ENCODE data around the gene SPSB3. TPM values are rescaled to one million over a fixed set of nuclear protein-coding genes. Genes with fewer than 3 reads are reported as not detected.

Gene SPSB3
- total and polyA plus RNA-seq, 9 of the 15 experiments (the other 6 are each of a cell fraction or from before 2014, with no cell fraction given) = 0.39 to 37.4 (median 7.1) TPM

DNA sequence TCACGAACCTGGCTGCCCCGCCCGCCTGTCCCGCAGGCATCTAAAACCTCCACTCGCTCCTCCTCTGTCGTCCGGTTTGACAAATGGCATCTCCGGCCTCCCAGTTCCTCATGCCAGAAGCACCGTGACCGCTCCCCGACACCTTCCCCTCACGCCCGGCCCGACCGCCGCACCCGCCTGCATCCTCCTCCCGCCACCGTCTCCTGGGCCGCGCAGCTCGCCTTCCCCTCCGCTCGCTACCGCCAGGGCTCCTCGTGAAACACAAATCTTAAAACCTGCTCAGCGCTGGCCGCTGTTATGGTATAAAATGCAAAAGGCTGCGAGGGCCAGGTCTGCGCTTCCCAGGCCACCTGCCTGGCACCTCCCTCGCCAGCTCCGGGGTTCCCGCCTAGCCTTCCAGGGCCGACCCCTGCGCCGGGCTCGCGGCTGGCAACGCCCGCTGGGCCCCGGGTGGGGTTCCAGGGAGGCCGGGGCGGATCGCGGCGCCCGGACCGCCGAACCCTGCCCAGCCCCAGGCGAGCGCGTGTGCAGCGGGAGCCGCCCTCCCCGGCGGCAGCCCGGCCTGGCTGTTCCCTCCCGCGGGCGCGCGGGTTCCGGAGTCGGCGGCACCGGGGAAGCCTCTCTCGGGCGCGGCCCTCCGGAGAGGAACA is 488 bp downstream of the SPSB3 start (continued):
- TF ChIP-seq, protein P1, sequence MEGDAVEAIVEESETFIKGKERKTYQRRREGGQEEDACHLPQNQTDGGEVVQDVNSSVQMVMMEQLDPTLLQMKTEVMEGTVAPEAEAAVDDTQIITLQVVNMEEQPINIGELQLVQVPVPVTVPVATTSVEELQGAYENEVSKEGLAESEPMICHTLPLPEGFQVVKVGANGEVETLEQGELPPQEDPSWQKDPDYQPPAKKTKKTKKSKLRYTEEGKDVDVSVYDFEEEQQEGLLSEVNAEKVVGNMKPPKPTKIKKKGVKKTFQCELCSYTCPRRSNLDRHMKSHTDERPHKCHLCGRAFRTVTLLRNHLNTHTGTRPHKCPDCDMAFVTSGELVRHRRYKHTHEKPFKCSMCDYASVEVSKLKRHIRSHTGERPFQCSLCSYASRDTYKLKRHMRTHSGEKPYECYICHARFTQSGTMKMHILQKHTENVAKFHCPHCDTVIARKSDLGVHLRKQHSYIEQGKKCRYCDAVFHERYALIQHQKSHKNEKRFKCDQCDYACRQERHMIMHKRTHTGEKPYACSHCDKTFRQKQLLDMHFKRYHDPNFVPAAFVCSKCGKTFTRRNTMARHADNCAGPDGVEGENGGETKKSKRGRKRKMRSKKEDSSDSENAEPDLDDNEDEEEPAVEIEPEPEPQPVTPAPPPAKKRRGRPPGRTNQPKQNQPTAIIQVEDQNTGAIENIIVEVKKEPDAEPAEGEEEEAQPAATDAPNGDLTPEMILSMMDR (IDR thresholded peaks at IDR 0.05 in 2 of 3, conservative IDR thresholded peaks at IDR 0.05 in 1 of 3; ENCODE audit: insufficient read depth in 2 of 3, low read depth in 1 of 3, low read length in 3 of 3) = 0 out of 6 replicates have a peak, but pooled peaks of 1 of the 3 experiments have one; percentile 17
- TF ChIP-seq MCM2 (IDR thresholded peaks at IDR 0.05; ENCODE audit: low read depth) (no peak), SIN3B (IDR thresholded peaks at IDR 0.05; ENCODE audit: low read depth) (peak; percentile 86), GTF2A2 (tag; IDR thresholded peaks at IDR 0.05) (no peak), TBP (optimal IDR thresholded peaks at IDR 0.05; ENCODE audit: low read depth, low read length) (no peak)
- TF ChIP-seq, protein P2, sequence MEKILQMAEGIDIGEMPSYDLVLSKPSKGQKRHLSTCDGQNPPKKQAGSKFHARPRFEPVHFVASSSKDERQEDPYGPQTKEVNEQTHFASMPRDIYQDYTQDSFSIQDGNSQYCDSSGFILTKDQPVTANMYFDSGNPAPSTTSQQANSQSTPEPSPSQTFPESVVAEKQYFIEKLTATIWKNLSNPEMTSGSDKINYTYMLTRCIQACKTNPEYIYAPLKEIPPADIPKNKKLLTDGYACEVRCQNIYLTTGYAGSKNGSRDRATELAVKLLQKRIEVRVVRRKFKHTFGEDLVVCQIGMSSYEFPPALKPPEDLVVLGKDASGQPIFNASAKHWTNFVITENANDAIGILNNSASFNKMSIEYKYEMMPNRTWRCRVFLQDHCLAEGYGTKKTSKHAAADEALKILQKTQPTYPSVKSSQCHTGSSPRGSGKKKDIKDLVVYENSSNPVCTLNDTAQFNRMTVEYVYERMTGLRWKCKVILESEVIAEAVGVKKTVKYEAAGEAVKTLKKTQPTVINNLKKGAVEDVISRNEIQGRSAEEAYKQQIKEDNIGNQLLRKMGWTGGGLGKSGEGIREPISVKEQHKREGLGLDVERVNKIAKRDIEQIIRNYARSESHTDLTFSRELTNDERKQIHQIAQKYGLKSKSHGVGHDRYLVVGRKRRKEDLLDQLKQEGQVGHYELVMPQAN (IDR thresholded peaks at IDR 0.05; ENCODE audit: borderline replicate concordance) = peak; percentile 61; the same call in 1 of the 2 replicates
- TF ChIP-seq, protein P3, sequence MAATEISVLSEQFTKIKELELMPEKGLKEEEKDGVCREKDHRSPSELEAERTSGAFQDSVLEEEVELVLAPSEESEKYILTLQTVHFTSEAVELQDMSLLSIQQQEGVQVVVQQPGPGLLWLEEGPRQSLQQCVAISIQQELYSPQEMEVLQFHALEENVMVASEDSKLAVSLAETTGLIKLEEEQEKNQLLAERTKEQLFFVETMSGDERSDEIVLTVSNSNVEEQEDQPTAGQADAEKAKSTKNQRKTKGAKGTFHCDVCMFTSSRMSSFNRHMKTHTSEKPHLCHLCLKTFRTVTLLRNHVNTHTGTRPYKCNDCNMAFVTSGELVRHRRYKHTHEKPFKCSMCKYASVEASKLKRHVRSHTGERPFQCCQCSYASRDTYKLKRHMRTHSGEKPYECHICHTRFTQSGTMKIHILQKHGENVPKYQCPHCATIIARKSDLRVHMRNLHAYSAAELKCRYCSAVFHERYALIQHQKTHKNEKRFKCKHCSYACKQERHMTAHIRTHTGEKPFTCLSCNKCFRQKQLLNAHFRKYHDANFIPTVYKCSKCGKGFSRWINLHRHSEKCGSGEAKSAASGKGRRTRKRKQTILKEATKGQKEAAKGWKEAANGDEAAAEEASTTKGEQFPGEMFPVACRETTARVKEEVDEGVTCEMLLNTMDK (IDR thresholded peaks at IDR 0.05; ENCODE audit: borderline replicate concordance, insufficient read depth, low read depth, low read length, poor library complexity, severe bottlenecking) = peak; percentile 23
- TF ChIP-seq, protein P4, sequence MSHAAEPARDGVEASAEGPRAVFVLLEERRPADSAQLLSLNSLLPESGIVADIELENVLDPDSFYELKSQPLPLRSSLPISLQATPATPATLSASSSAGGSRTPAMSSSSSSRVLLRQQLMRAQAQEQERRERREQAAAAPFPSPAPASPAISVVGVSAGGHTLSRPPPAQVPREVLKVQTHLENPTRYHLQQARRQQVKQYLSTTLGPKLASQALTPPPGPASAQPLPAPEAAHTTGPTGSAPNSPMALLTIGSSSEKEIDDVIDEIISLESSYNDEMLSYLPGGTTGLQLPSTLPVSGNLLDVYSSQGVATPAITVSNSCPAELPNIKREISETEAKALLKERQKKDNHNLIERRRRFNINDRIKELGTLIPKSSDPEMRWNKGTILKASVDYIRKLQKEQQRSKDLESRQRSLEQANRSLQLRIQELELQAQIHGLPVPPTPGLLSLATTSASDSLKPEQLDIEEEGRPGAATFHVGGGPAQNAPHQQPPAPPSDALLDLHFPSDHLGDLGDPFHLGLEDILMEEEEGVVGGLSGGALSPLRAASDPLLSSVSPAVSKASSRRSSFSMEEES (CRISPR knock-in tag; IDR thresholded peaks at IDR 0.05) = no peak
- TF ChIP-seq, protein P5, sequence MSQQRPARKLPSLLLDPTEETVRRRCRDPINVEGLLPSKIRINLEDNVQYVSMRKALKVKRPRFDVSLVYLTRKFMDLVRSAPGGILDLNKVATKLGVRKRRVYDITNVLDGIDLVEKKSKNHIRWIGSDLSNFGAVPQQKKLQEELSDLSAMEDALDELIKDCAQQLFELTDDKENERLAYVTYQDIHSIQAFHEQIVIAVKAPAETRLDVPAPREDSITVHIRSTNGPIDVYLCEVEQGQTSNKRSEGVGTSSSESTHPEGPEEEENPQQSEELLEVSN (IDR thresholded peaks at IDR 0.05; ENCODE audit: borderline replicate concordance in 1 of 2, extremely low read depth in 1 of 2, insufficient read depth in 1 of 2, insufficient read length in 1 of 2, low read depth in 1 of 2, low read length in 1 of 2, poor library complexity in 1 of 2, severe bottlenecking in 1 of 2) = peak in 1 of 2 experiments; percentile 73

Measured in K562 (cell line).